SK-N-MC (cell line): ENCODE data around the gene SPANXD.

Source experiments
- DNase-seq: peaks from one replicate; pipeline ENCODE4 v3.0.0-alpha.2; 2011; ENCODE audit warnings: low read depth, low spot score
- H3K27ac ChIP-seq: fragments of 200-600 bp; sonication (generic); 2 replicates; pipeline ENCODE4 v1.5.1; 2016; ENCODE audit warnings: mixed run types
- H3K36me3 ChIP-seq: fragments of 200-600 bp; sonication (generic); 2 replicates; pipeline ENCODE4 v1.6.1; 2017; ENCODE audit warnings: antibody characterized with exemption, low read length, mixed read lengths; ENCODE audit not compliant: insufficient read depth
- H3K4me3 ChIP-seq: fragments of 200-600 bp; sonication (generic); 2 replicates; pipeline ENCODE4 v1.5.1; 2016
- H3K9ac ChIP-seq: fragments of 200-600 bp; sonication (generic); 2 replicates; pipeline ENCODE4 v1.8.0; 2017; ENCODE audit warnings: mixed run types, mixed read lengths; ENCODE audit not compliant: insufficient read length
- H3K9me3 ChIP-seq: fragments of 200-600 bp; sonication (generic); 2 replicates; pipeline ENCODE4 v1.6.1; 2017; ENCODE audit warnings: low read depth, mild to moderate bottlenecking, antibody characterized with exemption, low read length, moderate library complexity, mixed read lengths
- EZH2 ChIP-seq: fragments of 200-600 bp; sonication (generic); IDR thresholded peaks from one replicate; pipeline ENCODE4 v1.6.1; 2017; ENCODE audit warnings: antibody characterized with exemption
- FOXP2 ChIP-seq: optimal IDR thresholded peaks from 2 replicates; pipeline ENCODE3; 2011; ENCODE audit warnings: mild to moderate bottlenecking, moderate library complexity; ENCODE audit not compliant: insufficient read depth; ENCODE audit errors: extremely low read length, control extremely low read depth
- POLR2AphosphoS5 ChIP-seq: IDR thresholded peaks from 2 replicates; pipeline ENCODE4 v1.6.1; 2012; ENCODE audit warnings: mild to moderate bottlenecking, low read depth, low read length, borderline replicate concordance

The SPANXD gene

GRCh38 chrX:141668371-141668770 is 30.2 kb downstream of the SPANXD start:
- Histone ChIP-seq H3K27ac (no peak overlapping the region), H3K4me3 (no peak overlapping the region), H3K9ac (no peak overlapping the region), H3K36me3 (no peaks in the 10 kb centered on the region), H3K9me3 (no peaks in the 10 kb centered on the region)
- no peak for TF ChIP-seq FOXP2
- TF ChIP-seq EZH2, result no peak
- no peak for DNase-seq

- DNase-seq, result no peak
- no peak overlapping the region for H3K9ac ChIP-seq
- H3K36me3 ChIP-seq, result no peaks in the 10 kb centered on the region
- H3K4me3 ChIP-seq, result no peak overlapping the region
- H3K27ac ChIP-seq, result no peak overlapping the region
- no peak for TF ChIP-seq POLR2AphosphoS5
- no peak for TF ChIP-seq EZH2
- TF ChIP-seq FOXP2, result no peak
- H3K9me3 ChIP-seq, result no peaks in the 10 kb centered on the region
Observed at GRCh38 chrX:141662781-141663180, 35.8 kb downstream of the SPANXD start.

GRCh38 chrX:141652286-141652685 is 46.3 kb downstream of the SPANXD start:
- Histone ChIP-seq H3K27ac (no peak overlapping the region), H3K36me3 (no peaks in the 10 kb centered on the region), H3K4me3 (no peak overlapping the region), H3K9ac (no peak overlapping the region), H3K9me3 (no peaks in the 10 kb centered on the region)
- TF ChIP-seq FOXP2, result no peak
- DNase-seq, result no peak
